ENCODE results near the gene RPS6KA1. TPM values are rescaled to one million over a fixed set of nuclear protein-coding genes. Genes with fewer than 3 reads are reported as not detected.

Gene RPS6KA1
- total and polyA plus RNA-seq, 9 of the 15 experiments (the other 6 are each of a cell fraction or from before 2014, with no cell fraction given), result 2.4 to 61.0 (median 35.5) TPM

GRCh38 chr1:26520339-26520738 is 9.2 kb upstream of the RPS6KA1 start:
- BruUV-seq (replicated peaks), result no TSS peak
- H3K79me2 ChIP-seq (ENCODE audit: control insufficient read depth, insufficient read depth, low read length), result no peaks in the 10 kb centered on the region
- POLR2A ChIA-PET, result interaction anchor here (7.2 kb wide), 1 partner anchor 9 kb away, joined by 60 read pairs; the partner anchor contains the start of gene RPS6KA1
- intact Hi-C loops (cut with micrococcal nuclease), result no loop called here
- H4K20me1 ChIP-seq (replicated peaks; ENCODE audit: control insufficient read depth, insufficient read depth, low read length), result no peaks in the 10 kb centered on the region
- H3K27me3 ChIP-seq (ENCODE audit: control insufficient read depth in 2 of 2, insufficient read depth in 2 of 2, low read length in 2 of 2), result peaks cover 4 to 11% of the 10 kb centered on the region in 2 experiments; a peak in 2 of 5 replicates
- 61% methylated on average over 5 of the region's 5 CpGs for WGBS (ENCODE audit: insufficient coverage, low coverage, missing lambda C conversion rate)
- no peak overlapping the region for H3K9ac ChIP-seq (ENCODE audit: insufficient read depth in 1 of 2, low read depth in 2 of 2, low read length in 2 of 2)
- no peaks in the 10 kb centered on the region for H3K36me3 ChIP-seq (ENCODE audit: control insufficient read depth, insufficient read depth, low read length)
- H2AFZ ChIP-seq (ENCODE audit: low read depth, low read length), result no peak overlapping the region
- no peak for FAIRE-seq
- no peaks in the 10 kb centered on the region for H3K9me3 ChIP-seq (replicated peaks; ENCODE audit: control insufficient read depth, insufficient read depth, low read depth, low read length)
- in situ Hi-C loops (cut with MboI), result no loop called here
- no peak overlapping the region for H3K27ac ChIP-seq (ENCODE audit: extremely low read depth, low read depth, low read length)
- no peak overlapping the region for H3K4me3 ChIP-seq
- H3K9me1 ChIP-seq (ENCODE audit: control insufficient read depth, insufficient read depth, low read length), result no peaks in the 10 kb centered on the region
- H3K4me2 ChIP-seq (ENCODE audit: insufficient read depth, low read length), result no peak overlapping the region
- CTCF ChIA-PET (ENCODE audit: low intra/inter-chr PET ratio), result no interaction called here
- no peak for DNase-seq (ENCODE audit: extremely low read depth in 1 of 4, low spot score in 3 of 4)
- no peak for ATAC-seq
- peaks cover 4 to 5% of the 10 kb centered on the region in 2 experiments; a peak in 3 of 5 replicates for H3K4me1 ChIP-seq (replicated peaks in 1 of 2; ENCODE audit: control insufficient read depth in 2 of 2, insufficient read depth in 2 of 2, low read length in 2 of 2)
- TF ChIP-seq POLR2AphosphoS5 (IDR thresholded peaks at IDR 0.05; ENCODE audit: control insufficient read depth, insufficient read depth, low read depth, low read length) (no peak), NR3C1 (CRISPR knock-in tag; IDR thresholded peaks at IDR 0.05) (no peak), SLC30A9 (CRISPR knock-in tag; IDR thresholded peaks at IDR 0.05) (no peak), HEY1 (CRISPR knock-in tag; IDR thresholded peaks at IDR 0.05; ENCODE audit: borderline replicate concordance) (no peak), BCL6 (CRISPR knock-in tag; IDR thresholded peaks at IDR 0.05) (no peak), BRD4 (IDR thresholded peaks at IDR 0.05) (no peak), CHCHD3 (CRISPR knock-in tag; IDR thresholded peaks at IDR 0.05) (no peak), ATF6 (CRISPR knock-in tag; IDR thresholded peaks at IDR 0.05) (no peak), ZNF143 (CRISPR knock-in tag; IDR thresholded peaks at IDR 0.05) (no peak), CXXC5 (CRISPR knock-in tag; IDR thresholded peaks at IDR 0.05) (no peak), CC2D1A (IDR thresholded peaks at IDR 0.05) (no peak), ZNF740 (CRISPR knock-in tag; IDR thresholded peaks at IDR 0.05) (no peak), ZNF740 (tag; IDR thresholded peaks at IDR 0.05) (no peak), CUX1 (CRISPR knock-in tag; IDR thresholded peaks at IDR 0.05) (no peak), MAFG (tag; conservative IDR thresholded peaks at IDR 0.05) (no peak), MAFF (IDR thresholded peaks at IDR 0.05; ENCODE audit: low read length) (no peak), TFAM (CRISPR knock-in tag; conservative IDR thresholded peaks at IDR 0.05) (no peak)
